A673 (cell line): ENCODE data around the gene FBXL13.

Experiments
- EZH2 ChIP-seq: fragments of 200-600 bp; sonication (generic); IDR thresholded peaks from 2 replicates; pipeline ENCODE4 v1.6.1; 2017; ENCODE audit warnings: borderline replicate concordance, low read depth, mild to moderate bottlenecking, mixed read lengths, antibody characterized with exemption, low read length; ENCODE audit not compliant: poor library complexity, severe bottlenecking
- TF ChIP-seq, protein P1 (sequence below): fragments of 300-800, 200-600 bp; sonication (generic); conservative IDR thresholded peaks from 2 replicates; pipeline ENCODE4 v1.5.1; 2017; ENCODE audit warnings: low read depth, mild to moderate bottlenecking, antibody characterized with exemption, low read length, moderate library complexity, mixed read lengths

- TF ChIP-seq, protein P1, sequence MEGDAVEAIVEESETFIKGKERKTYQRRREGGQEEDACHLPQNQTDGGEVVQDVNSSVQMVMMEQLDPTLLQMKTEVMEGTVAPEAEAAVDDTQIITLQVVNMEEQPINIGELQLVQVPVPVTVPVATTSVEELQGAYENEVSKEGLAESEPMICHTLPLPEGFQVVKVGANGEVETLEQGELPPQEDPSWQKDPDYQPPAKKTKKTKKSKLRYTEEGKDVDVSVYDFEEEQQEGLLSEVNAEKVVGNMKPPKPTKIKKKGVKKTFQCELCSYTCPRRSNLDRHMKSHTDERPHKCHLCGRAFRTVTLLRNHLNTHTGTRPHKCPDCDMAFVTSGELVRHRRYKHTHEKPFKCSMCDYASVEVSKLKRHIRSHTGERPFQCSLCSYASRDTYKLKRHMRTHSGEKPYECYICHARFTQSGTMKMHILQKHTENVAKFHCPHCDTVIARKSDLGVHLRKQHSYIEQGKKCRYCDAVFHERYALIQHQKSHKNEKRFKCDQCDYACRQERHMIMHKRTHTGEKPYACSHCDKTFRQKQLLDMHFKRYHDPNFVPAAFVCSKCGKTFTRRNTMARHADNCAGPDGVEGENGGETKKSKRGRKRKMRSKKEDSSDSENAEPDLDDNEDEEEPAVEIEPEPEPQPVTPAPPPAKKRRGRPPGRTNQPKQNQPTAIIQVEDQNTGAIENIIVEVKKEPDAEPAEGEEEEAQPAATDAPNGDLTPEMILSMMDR, result no peak
- TF ChIP-seq EZH2, result no peak
Measured at GRCh38 chr7:103115771-103116170, 41.2 kb upstream of the FBXL13 start.
